Measurements from ENCODE around the gene MAMDC2. TPM values are rescaled to one million over a fixed set of nuclear protein-coding genes. Genes with fewer than 3 reads are reported as not detected.

The MAMDC2 gene
- total and polyA plus RNA-seq, 2 of the 8 experiments (the other 6 are each of a cell fraction or from before 2014, with no cell fraction given): 6.1 to 15.4 TPM

DNA sequence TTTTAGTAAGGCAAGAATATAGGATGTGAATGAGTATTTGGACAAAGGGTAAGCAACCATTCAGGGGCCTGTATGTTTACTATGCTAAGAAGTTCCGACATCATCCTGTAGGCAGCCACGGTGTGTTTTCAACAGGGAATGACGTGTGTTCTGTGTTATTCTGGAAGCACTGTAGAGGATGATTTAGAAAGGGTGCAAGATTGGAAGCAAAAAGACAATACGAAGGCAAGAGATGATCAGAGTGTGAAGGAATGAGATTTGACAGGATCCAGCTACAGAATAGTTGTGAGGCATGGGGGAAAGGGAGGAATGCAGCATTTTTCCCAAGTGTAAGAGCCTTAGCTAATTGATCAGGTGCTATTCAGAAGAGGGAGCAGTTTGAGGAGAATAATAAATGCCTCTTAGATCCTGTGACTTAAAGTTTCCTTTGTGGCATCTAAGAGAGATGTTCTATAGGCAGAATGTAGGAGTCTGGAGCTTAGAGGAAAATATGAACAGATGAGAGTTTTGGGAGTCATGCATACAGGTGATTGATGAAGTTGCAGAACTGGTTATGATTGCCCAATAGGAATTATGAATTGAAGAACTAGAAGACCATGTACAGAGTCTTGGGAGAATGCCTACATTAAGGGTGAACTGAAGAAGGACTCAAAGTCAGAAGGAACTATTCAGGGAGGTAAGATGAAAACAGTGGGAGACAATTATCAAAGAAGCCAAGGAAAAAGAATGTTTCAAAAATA is 217.7 kb downstream of the MAMDC2 start:
- Histone ChIP-seq H3K56ac (replicated peaks; ENCODE audit: insufficient read length, low read depth, low read length) (no peak overlapping the region), H3K9ac (replicated peaks in 1 of 4; ENCODE audit: extremely low read depth in 1 of 4, low read depth in 3 of 4, low read length in 3 of 4) (no peak overlapping the region), H2BK120ac (replicated peaks; ENCODE audit: low read depth, low read length) (no peak overlapping the region), H3K4me3 (ENCODE audit: extremely low read depth in 1 of 4, insufficient read depth in 2 of 4, low read depth in 3 of 4, low read length in 4 of 4) (no peak overlapping the region), H3K36me3 (ENCODE audit: control insufficient read depth in 2 of 4, insufficient read depth in 4 of 4, low read length in 3 of 4) (peaks cover 0 to 27% (median 8%) of the 10 kb centered on the region in 4 experiments; a peak in 5 of 8 replicates), H3K23ac (ENCODE audit: insufficient read length) (no peak overlapping the region), H3K4ac (replicated peaks; ENCODE audit: insufficient read length, low read depth, low read length) (no peak overlapping the region), H2BK12ac (ENCODE audit: low read depth, low read length) (no peak overlapping the region), H2AK5ac (ENCODE audit: low read depth, low read length) (no peak overlapping the region), H2BK5ac (ENCODE audit: low read depth, low read length) (no peak overlapping the region), H2AFZ (ENCODE audit: low read length) (no peak overlapping the region), H4K91ac (replicated peaks; ENCODE audit: insufficient read length, low read length) (no peak overlapping the region), H3K9me3 (ENCODE audit: insufficient read depth in 2 of 2, low read depth in 1 of 2, low read length in 1 of 2) (no peaks in the 10 kb centered on the region), H3K18ac (ENCODE audit: extremely low read depth, low read length) (no peak overlapping the region), H3K4me2 (ENCODE audit: insufficient read depth in 1 of 2, low read depth in 2 of 2, low read length in 2 of 2) (peak overlapping the region; percentile 36 to 86; a peak in 2 of 4 replicates), H3K27me3 (replicated peaks in 1 of 4; ENCODE audit: control insufficient read depth in 3 of 4, extremely low read depth in 1 of 4, insufficient read depth in 3 of 4, low read length in 3 of 4) (no peaks in the 10 kb centered on the region), H3K79me1 (ENCODE audit: low read depth, low read length) (no peaks in the 10 kb centered on the region), H2BK15ac (ENCODE audit: low read length) (no peak overlapping the region), H3K23me2 (ENCODE audit: low read depth, low read length) (no peaks in the 10 kb centered on the region; the same call in 1 of the 2 replicates), H3K79me2 (ENCODE audit: control insufficient read depth in 1 of 2, insufficient read depth in 2 of 2, low read length in 2 of 2) (peaks cover 9 to 57% of the 10 kb centered on the region in 2 experiments), H3K14ac (ENCODE audit: insufficient read length) (no peak overlapping the region), H4K20me1 (replicated peaks in 1 of 2; ENCODE audit: control insufficient read depth in 1 of 2, insufficient read depth in 2 of 2, low read length in 2 of 2) (peaks cover 6 to 7% of the 10 kb centered on the region in 2 experiments), H4K5ac (ENCODE audit: insufficient read length, low read depth, low read length) (no peak overlapping the region), H3K4me1 (replicated peaks in 1 of 4; ENCODE audit: control insufficient read depth in 3 of 4, insufficient read depth in 4 of 4, low read length in 3 of 4) (peaks cover 0 to 4% (median 2%) of the 10 kb centered on the region in 4 experiments; a peak in 3 of 7 replicates), H4K8ac (ENCODE audit: extremely low read depth, insufficient read depth, low read length) (no peak overlapping the region), H3K27ac (ENCODE audit: low read depth, low read length) (no peak overlapping the region), H2BK20ac (ENCODE audit: low read length) (no peak overlapping the region)
- FAIRE-seq: no peak
- ChIA-PET CTCF (ENCODE audit: partially characterized antibody) (interaction anchor here (1.1 kb wide), 1 partner anchor 32 kb away, joined by 4 read pairs; no protein-coding TSS in a partner anchor), POLR2A (ENCODE audit: partially characterized antibody) (interaction anchor here (0.8 to 1.9 kb wide), 2 partner anchors 9 to 11 kb away, joined by 3 to 5 read pairs; no protein-coding TSS in a partner anchor)
- DNase-seq (ENCODE audit: low read depth in 1 of 2, low spot score in 2 of 2): no peak
- TF ChIP-seq CHD2 (IDR thresholded peaks at IDR 0.05; ENCODE audit: low read length) (no peak), TAF1 (IDR thresholded peaks at IDR 0.05; ENCODE audit: low read depth, low read length) (no peak), SP2 (IDR thresholded peaks at IDR 0.05; ENCODE audit: low read length) (no peak), MAFK (IDR thresholded peaks at IDR 0.05; ENCODE audit: low read depth, low read length) (no peak), EGR1 (IDR thresholded peaks at IDR 0.05; ENCODE audit: borderline replicate concordance, low read depth, low read length) (no peak), SRF (IDR thresholded peaks at IDR 0.05; ENCODE audit: low read depth, low read length) (no peak), SAP30 (IDR thresholded peaks at IDR 0.05; ENCODE audit: insufficient read depth, insufficient replicate concordance, low read length) (no peak), SIRT6 (IDR thresholded peaks at IDR 0.05; ENCODE audit: low read length) (no peak), CBX8 (IDR thresholded peaks at IDR 0.05; ENCODE audit: borderline replicate concordance, low read depth, low read length) (no peak), ASH2L (IDR thresholded peaks at IDR 0.05; ENCODE audit: low read length) (no peak)
- 88% methylated on average over 4 of the region's 4 CpGs; no CpG with 5 or more reads in 1 of the 2 experiments for WGBS, 2 experiments (ENCODE audit: extremely low coverage in 1 of 2, insufficient coverage in 1 of 2, insufficient read length in 1 of 2, insufficient replicate concordance in 2 of 2, low coverage in 1 of 2, low lambda C conversion rate in 2 of 2, missing lambda C conversion rate in 1 of 2)

Data from H1 (cell line).